GM19455 (cell line): ENCODE results near the gene KLC1.

Experiments used
- ATAC-seq: cut with Tn5 transposase; IDR thresholded peaks from one replicate; pipeline ENCODE4 v1.9.1; 2021; ENCODE audit not compliant: unreplicated experiment

Gene KLC1

DNA sequence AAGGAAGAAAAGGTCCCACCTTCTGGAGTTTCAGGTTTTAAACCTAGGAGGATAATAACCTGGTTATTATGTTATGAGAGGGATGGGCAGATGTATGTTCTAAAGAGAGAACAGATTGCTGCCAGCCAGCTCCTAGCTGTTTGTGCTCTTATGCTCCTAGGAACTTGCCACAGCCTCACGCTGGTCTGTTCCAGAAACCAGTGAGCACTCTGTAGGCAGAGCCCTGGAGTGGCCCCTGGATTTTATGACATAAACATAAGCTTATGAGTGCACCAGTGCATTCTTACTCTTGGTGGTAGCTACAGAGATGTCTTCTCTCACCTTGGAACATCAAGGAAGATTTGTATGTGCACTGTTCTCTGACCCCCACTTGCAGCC lies 27.7 kb downstream of the KLC1 start:
- no peak for ATAC-seq

DNA sequence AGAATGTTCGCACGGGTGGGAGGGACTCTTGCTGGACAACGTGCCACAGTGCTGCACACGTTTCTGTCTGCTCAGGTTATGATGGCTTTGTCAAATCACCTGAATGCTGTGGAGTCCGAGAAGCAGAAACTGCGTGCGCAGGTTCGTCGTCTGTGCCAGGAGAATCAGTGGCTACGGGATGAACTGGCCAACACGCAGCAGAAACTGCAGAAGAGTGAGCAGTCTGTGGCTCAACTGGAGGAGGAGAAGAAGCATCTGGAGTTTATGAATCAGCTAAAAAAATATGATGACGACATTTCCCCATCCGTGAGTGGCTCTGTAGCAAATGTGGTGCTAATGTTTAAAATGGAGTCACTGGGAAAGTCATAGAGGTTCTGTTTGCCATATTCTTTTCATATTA lies 28.5 kb downstream of the KLC1 start:
- ATAC-seq, result no peak

DNA sequence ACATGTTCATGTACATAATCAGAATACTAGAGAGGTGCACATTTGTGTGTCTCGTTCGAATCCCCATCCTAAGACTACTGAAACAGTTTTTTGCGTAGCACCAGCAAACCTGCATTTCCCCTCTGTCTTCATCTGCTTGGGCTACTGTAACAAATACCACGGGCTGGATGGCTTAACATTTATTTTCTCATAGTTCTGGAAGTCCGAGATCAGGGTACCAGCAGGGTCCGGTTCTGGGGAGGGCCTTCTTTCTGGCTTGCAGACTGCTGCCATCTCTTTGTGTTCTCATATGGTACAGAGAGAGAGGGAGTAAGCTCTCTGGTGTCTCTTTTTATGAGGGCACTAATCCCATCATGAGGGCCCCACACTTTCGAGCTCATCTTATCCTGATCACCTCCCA lies 30.6 kb downstream of the KLC1 start:
- ATAC-seq, result no peak

DNA sequence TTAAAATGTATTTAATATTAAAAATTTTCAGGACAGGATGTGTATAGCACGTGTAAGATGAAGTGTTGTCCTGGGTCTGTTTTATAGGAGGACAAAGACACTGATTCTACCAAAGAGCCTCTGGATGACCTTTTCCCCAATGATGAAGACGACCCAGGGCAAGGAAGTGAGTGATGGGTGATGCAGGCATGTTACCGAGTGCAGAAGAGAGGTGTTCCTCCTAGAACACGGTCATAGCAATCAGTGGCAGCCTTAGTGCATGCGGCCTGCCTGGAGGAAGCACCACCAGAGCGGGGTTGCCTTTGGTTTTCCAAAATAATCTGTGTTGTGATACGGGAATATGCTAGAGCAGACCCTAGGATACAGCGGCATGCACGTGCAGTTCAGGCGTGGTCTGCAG lies 33.0 kb downstream of the KLC1 start:
- no peak for ATAC-seq

DNA sequence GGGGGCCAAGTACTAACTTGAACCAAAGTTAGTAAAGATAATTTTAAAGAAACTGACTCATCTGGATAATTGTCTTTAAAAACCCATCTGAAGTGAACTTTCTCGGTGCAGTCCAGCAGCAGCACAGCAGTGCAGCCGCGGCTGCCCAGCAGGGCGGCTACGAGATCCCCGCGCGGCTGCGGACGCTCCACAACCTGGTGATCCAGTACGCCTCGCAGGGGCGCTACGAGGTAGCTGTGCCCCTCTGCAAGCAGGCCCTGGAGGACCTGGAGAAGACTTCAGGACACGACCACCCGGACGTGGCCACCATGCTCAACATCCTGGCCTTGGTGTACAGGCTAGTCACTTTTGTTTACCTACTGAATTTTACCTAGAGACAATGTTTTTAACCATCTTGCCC lies 33.6 kb downstream of the KLC1 start:
- ATAC-seq, result no peak

DNA sequence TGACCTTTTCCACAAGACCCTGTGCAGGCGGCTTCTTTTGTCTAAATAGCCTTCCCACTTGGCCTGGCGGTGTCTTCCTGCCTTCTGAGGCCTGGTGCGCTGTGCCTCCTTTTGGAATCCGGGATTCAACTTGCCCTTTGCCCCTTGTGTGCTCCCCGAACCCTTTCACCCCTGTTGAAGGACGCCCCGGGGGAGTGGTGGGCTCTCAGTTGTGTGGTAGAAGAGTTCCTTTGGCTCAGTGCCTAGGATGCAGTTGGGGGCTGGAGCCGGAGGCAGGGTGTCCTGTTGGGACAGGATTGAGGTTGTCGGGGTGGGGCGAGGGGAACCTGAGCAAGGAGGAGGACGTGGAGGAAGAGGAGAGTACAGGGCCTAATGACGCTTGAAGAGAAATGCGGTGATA lies 34.5 kb downstream of the KLC1 start:
- no peak for ATAC-seq

DNA sequence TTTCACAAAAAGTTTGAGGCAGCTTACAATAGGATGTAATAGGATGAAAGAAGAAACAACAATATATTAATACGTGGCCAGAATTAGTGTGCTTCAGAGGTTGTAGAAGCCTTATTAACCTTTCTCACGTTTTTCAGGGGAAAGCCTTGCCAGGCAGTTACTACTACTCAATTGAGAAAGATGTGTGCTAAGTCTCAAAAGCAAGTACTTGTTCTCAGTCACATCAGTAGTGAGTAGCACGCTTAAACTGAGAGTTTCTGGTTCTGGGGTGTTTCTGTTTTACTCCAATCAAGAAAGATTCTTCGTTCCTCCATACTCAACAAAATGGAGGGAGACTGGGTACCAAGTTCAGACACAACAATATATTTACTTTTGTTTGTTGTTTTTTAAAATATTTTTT lies 38.7 kb downstream of the KLC1 start:
- no peak for ATAC-seq

DNA sequence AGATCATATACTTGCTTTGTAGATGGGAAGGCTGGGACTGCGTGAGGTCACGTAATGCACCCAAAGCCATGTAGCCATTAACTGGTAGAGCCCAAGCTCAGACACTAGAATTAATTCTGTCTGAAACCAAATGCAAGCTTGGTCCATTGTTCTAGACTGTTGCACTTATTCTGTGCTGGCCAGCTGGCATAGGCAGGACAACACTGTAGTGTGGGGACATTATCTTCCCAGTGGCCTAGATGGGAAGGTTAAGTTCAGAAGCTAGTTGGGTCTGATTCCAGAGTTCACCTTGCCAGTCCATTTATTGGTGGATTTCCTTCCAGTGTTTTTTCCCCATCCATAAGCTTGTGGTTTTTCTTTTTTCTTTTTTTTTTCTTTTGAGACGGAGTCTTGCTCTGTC lies 39.1 kb downstream of the KLC1 start:
- ATAC-seq, result no peak

DNA sequence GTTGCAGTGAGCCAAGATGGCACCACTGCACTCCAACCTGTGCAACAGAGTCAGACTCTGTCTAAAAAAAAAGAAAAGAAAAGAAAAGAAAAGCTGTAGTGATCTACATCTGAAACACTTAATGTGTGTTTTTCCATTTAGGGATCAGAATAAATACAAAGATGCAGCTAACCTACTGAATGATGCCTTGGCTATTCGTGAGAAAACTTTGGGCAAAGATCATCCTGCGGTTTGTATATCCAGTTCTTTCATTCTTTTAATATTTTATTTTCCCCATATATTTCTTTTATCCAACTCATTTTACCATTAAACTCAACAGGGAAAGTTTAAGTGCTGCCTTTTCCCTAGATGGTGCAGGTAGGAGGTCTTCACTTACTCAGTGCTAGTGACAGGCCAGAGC lies 40.4 kb downstream of the KLC1 start:
- no peak for ATAC-seq

DNA sequence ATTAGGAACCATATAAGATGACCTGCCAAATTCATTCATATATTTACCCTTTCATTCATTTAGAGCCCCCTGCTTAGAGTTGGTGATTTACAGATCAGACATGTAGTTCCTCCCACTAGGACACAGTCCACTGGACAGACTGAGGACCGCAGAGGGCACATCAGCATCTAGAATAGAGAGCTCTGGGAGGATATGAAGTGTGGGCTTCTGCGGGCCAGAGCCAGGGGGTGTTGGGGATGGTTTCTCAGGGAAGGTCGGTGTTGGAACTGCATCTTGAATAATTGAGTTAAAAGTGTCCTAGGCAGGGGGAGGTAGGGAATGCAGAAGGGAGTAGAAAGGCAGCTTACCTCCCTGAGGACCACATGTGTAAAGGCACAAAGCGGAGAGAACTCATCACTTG lies 42.9 kb downstream of the KLC1 start:
- ATAC-seq, result no peak

DNA sequence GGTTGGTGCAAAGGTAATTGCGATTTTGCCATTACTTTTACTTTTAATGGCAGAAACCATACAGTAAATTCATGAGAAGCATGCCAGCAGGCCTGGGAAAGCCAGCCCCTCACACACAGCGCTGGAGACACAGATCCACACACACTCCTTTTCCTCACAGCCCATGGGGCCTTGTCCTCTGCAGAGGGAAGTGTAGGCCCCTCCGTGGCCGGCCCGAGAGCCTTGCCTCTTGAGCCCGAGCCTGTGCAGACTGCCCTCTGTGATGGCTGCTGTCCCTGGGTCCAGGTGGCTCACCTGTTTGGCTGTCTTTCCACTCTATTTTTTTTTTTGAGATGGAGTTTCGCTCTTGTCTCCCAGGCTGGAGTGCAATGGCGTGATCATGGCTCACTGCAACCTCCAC lies 46.9 kb downstream of the KLC1 start:
- ATAC-seq, result no peak

DNA sequence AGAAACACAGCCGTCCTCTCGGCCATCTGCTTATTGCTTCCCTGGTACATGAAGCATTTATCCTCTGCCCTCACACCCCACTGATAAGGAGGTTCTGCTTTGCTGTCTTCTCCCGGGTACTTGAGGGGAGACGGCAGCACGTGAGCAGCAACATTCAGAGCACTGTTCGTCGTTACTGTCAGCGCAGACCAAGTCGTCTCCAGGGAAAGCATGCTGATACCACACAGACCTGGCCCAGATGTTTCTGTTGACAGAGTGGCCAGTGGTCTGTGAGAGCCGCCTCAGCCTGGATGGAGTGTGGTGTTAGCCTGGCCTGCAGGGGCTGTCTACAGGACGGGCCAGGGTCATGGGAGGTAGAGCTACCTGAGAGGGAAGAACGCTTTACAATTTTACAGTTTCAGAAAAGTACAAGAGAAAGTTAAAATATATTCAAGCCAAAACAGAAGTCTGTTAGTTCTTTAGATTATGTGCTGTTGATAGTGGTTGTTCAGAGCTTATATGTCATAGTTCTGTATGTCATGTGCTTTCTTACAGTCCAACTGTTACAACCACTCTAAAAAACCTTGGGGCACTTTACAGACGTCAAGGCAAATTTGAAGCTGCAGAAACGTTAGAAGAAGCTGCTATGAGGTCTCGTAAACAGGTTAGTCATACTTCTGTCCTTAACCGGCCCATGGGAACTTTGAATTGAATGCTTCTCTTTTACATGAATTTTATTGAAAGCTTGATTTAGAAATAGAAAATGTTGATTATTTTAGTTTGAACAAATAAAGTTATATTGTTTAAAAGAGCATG lies 48.1 kb downstream of the KLC1 start:
- ATAC-seq, result no peak

DNA sequence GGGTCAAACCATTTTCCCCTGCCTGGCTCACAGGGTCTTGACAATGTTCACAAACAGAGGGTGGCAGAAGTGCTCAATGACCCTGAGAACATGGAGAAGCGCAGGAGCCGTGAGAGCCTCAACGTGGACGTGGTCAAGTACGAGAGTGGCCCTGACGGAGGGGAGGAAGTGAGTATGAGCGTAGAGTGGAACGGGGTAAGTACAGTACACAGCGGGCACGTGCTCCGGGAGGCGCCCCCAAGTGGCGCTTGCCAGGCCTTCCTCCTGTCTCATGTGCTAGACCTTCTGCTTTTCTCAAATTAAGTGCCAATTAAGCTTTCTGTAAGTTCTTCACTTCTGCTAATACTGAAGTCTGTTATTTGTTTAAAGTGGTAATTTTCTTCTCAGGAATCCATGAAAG lies 50.3 kb downstream of the KLC1 start:
- ATAC-seq, result peak; percentile 64

DNA sequence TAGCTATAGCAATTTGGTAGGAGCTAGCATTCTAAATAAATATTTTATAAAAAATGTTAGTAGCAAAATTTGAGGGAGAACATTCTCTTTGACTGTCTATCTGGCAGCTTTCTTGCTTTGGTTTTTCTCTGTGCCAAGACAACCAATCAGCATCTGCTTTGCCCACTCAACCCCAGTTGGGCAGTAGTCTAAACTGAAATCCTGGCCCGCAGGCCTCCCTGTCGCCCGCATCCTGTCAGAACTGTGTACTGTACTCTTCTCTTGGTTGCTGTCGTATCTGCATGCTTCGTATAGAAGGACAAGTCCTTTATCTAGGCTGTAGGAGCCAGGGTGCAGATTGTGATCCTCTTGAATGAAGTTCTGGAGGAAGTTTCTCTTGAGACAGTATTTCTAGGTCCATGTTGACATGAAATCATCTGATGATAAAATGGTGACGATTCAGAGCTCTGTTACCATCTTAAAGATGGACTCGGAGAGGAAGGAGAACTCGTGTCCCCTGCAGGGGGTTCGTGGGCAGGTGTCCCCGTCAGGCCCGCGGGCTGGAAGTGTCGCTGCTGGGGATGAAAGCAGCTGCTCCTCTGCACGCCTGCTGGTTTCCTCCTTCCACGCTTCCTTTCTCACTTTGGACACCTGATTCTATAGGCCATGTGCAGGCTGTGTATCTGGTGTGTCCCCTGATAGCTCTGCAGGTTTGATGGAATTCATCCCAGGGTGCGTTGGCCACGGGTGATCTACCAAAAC lies 51.6 kb downstream of the KLC1 start:
- ATAC-seq, result no peak

DNA sequence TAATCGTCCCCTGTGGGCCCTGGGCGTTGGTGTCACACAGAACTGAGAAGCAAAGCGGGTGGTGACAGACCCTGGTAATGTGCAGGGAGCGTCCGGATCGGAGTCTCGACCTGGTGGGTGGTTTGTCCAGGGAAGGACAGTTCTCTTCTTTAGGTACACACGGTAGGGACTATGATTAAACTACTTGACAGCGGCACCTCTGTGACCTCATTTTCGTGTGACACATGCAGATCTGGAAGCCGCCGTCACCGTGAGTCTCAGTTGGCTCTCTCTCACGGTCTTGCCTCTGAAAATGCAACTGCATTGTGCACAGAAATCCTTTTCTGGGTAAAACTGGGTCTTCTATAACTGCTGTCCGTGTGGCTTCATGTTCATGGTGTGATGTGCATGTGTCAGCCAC lies 54.1 kb downstream of the KLC1 start:
- ATAC-seq, result no peak

DNA sequence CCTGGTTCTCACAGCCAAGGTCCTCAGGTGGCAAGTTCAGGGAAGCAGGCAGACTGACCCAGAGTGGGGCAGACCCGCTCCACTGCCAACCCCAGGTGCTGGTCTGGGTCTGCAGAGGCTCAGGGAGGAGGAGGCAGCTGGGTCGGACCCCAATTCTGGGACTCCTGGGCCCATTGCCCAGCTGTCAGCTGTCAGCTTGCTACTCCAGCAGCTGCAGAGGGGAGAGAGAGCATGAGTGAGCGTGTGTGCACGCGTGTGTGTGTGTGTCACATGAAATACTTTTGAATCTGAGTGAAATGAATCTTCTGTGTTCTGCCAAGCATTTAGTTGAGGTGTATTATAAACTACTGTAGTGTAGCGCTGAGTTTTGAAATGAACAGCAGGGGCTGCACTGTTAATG lies 55.5 kb downstream of the KLC1 start:
- ATAC-seq, result no peak

DNA sequence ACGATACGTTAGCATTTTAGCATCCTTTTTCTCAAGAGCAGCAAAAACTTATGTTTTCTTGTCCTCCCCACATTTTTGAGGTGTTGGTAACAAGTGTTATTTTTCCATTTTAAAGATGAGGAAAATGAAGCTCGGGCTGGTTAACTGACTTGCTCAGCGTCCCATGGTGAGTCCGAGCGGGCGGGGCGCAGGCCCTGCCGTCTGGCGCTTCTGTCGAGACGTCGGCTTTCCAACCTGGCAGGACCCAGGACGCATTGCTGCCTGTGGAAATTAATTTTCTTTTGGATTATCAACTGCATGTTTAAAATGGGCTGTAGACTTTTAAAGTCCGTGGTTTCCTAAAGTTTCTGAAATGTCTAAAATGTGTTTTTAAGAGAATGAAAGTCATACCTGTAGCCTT lies 55.9 kb downstream of the KLC1 start:
- ATAC-seq, result no peak

DNA sequence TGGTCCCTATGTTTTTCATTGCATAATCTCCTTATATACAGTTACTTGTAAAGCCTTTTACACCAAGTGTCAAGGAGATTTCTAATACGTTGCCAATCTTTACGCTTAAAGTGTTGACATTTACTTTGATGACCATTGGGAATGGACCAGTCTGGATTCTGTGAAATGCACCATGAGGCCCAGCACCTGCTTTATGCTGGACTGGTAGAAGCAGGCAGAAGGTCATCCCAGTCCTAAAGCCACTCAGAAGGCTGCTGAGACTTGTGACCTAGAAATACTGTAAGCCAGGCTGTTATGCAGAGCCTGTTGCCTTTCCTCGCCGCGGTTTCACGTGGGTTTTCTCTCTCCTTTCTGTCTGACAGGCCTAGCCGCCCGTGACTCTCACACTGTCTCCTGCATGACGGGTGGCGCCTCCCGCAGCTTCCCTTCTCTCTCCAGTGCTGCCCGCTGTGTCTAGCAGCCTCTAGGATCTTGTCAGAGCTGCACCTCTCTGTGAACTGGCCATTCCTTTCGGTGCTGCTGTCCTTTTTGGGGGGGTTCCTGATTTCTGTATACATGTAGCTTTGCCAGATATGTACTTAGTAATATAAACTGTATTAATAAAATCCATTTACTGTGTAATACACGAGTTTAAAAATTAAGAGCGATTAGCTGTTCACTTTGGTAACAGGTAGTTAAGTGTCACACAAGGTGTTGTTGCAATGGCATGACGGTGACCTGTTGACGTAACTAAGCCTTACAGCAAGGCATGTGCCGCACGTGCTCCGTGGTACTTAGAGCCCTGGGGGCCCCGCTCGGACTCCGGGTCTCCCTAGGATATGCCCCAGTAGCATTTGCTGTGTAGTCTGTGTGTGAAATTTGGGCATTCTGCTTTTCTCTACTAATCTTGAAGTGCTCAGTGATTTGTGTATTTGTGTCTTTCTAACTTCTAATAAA lies 56.5 kb downstream of the KLC1 start:
- ATAC-seq, result no peak

DNA sequence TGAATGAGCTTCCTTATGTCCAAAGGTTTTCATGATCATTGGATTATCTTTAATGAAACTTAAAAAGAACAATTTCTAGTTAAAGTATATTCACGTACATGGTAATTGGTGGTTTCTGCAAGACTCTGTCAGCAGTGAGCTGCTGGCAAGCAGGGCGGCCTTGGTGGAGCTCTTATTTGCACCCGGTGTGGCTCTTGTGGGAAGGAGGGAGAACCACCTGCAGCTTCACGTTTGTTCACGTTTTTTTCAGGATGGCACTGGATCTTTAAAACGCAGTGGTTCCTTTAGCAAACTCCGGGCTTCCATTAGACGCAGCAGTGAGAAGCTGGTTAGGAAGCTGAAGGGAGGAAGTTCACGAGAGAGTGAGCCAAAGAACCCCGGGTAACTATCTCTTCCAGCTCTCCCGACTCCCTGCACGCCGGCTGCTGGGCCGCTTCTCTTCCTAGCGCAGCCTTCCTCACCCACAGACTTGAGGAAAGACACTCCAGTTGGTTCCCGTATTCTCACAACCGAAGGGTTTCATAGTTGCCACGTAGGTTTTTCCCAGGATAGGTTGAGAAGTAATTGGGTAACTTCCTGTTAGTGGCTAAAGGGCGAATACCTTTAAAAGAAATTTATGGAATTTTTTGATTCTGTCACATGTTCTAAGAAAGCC lies 57.9 kb downstream of the KLC1 start:
- ATAC-seq, result no peak

DNA sequence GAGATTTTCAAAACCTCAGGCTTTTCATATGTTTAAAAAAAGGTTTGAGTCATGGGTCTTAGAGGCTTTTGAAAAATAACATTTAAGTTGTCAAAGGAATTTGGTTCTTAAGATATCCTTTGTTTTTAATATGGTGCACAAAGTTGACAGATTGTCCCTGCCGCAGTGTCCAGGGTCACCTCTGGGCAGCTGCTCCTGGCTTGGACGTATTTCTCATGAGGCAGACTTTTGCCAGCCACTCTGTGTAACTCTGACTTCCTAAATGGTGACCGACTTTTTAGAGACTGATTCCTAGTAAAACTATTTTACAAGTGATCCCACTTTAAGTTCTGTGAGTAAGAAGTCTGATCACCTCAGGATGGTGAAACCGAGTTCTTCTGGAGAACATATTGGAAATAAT lies 58.7 kb downstream of the KLC1 start:
- ATAC-seq, result no peak

DNA sequence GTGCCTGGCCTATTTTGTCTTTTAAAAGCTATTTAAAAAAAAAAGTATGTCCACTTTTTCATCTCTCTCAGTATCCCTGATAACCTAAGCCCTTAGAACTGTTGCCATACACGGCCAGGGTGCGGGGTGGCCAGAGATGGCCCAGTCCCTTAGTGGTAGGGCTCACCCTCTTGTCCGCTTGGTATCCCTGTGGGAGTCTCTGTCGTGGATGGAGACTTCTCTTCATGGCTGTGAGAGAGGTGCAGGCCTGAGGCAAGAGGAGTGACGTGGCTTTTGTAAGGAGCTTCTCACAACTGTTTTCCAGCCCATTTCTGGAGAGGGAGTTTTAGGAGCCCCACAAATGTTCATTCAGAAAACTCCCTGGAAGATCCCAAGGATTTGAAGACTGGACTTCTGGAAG lies 59.4 kb downstream of the KLC1 start:
- ATAC-seq, result no peak
